HepG2 (cell line): Measurements from ENCODE around the gene KCNQ1OT1. TPM values are rescaled to one million over a fixed set of nuclear protein-coding genes. Genes with fewer than 3 reads are reported as not detected.

Experiments used
- ATAC-seq: fragments of 200-7000 bp; cut with Tn5 transposase; 3 replicates; pipeline ENCODE4 v1.9.1; 2020; ENCODE audit warnings: mild to moderate bottlenecking, moderate library complexity
- BruUV-seq: library from RNA; stranded (reverse); fragments of 400-500 nt; replicated peaks from 2 replicates; lab custom pipeline; 2021; lab: Mats Ljungman, UMichigan
- CTCF ChIA-PET: fragments of 300-600 bp; formaldehyde crosslinking; extraction: SDS; loops from one replicate; lab custom pipeline; 2021; ENCODE audit warnings: low total read pairs, inconsistent platforms, low intra/inter-chr PET ratio; lab: Yijun Ruan, JAX
- POLR2A ChIA-PET: fragments of 350-600 bp; sonication (Branson Sonifier 250); formaldehyde crosslinking; loops from one replicate; lab custom pipeline; 2020; ENCODE audit warnings: antibody characterized with exemption, inconsistent platforms; lab: Yijun Ruan, JAX
- DNase-seq: peaks from one replicate; pipeline ENCODE4 v3.0.0-alpha.2; 2015; ENCODE audit warnings: low spot score
- FAIRE-seq: peaks from 3 replicates; lab custom pipeline; 2011; peaks lifted over from hg19 to GRCh38; lab: Jason Lieb, UNC
- H2AFZ ChIP-seq: one replicate; pipeline ENCODE4 v1.6.1; 2011; ENCODE audit warnings: low read length, inconsistent platforms
- H3K27ac ChIP-seq: fragments of 300-600 bp; 3 replicates; pipeline ENCODE4 v1.8.0; 2011; ENCODE audit warnings: mixed run types, mild to moderate bottlenecking, mixed read lengths, low read length, inconsistent platforms; ENCODE audit not compliant: insufficient read depth; ENCODE audit errors: extremely low read length
- H3K27me3 ChIP-seq, 2 experiments: fragments of 200-600 bp in 1 of 2; 2 replicates in 1 of 2; 3 replicates in 1 of 2; pipeline versions ENCODE4 v1.6.0 to v1.8.0; 2011; ENCODE audit warnings: low read length in 2 of 2, mild to moderate bottlenecking in 2 of 2, moderate library complexity in 2 of 2, inconsistent platforms in 1 of 2; ENCODE audit not compliant: insufficient read depth in 2 of 2, control insufficient read depth in 1 of 2
- H3K36me3 ChIP-seq, 2 experiments: fragments of 200-600 bp in 1 of 2; replicated peaks in 1 of 2; 2 replicates in 1 of 2; 3 replicates in 1 of 2; pipeline versions ENCODE4 v1.5.1 to v1.8.0; 2011; ENCODE audit warnings: low read length in 2 of 2, inconsistent platforms in 1 of 2; ENCODE audit not compliant: insufficient read depth in 2 of 2, control insufficient read depth in 1 of 2
- H3K4me1 ChIP-seq: 2 replicates; pipeline ENCODE4 v1.5.1; 2012; ENCODE audit warnings: low read length, inconsistent platforms; ENCODE audit not compliant: insufficient read depth
- H3K4me2 ChIP-seq: 2 replicates; pipeline ENCODE4 v1.6.0; 2011; ENCODE audit warnings: low read depth, low read length, inconsistent platforms
- H3K4me3 ChIP-seq, 3 experiments: fragments of 200-600 bp in 1 of 3; sonication (generic), shearing (Covaris generic) in 1 of 3; replicated peaks in 1 of 3; 2 replicates each; pipeline ENCODE4 v1.5.1; 2011 to 2016; ENCODE audit warnings: low read length in 3 of 3, inconsistent platforms in 2 of 3, low read depth in 2 of 3, mild to moderate bottlenecking in 2 of 3, control low read depth in 1 of 3, mixed read lengths in 1 of 3; ENCODE audit not compliant: insufficient read depth in 1 of 3
- H3K79me2 ChIP-seq: one replicate; pipeline ENCODE4 v1.6.1; 2011; ENCODE audit warnings: low read length, inconsistent platforms; ENCODE audit not compliant: insufficient read depth
- H3K9ac ChIP-seq: 2 replicates; pipeline ENCODE4 v1.6.0; 2011; ENCODE audit warnings: mild to moderate bottlenecking, low read depth, low read length, inconsistent platforms; ENCODE audit not compliant: insufficient read depth
- H3K9me3 ChIP-seq: 2 replicates; pipeline ENCODE4 v1.5.1; 2012; ENCODE audit warnings: mild to moderate bottlenecking, low read length
- H4K20me1 ChIP-seq: 2 replicates; pipeline ENCODE4 v1.6.0; 2011; ENCODE audit warnings: inconsistent platforms, mild to moderate bottlenecking, low read length, moderate library complexity; ENCODE audit not compliant: insufficient read depth
- CERS6 ChIP-seq: sonication (generic); formaldehyde crosslinking; IDR thresholded peaks from 2 replicates; pipeline ENCODE4 v1.5.0; 2020; ENCODE audit warnings: missing genetic modification reagents
- CSRNP1 ChIP-seq: sonication (generic); formaldehyde crosslinking; IDR thresholded peaks from 2 replicates; pipeline ENCODE4 v1.8.1; 2023; ENCODE audit warnings: mild to moderate bottlenecking, missing genetic modification reagents
- GPN1 ChIP-seq: sonication (generic); formaldehyde crosslinking; IDR thresholded peaks from 2 replicates; pipeline ENCODE4 v1.5.1; 2020; ENCODE audit warnings: missing genetic modification reagents, borderline replicate concordance
- TBL1XR1 ChIP-seq: fragments of 150-350 bp; IDR thresholded peaks from 2 replicates; pipeline ENCODE4 v1.6.1; 2014; ENCODE audit warnings: borderline replicate concordance, low read length; ENCODE audit not compliant: partially characterized antibody
- TRIM24 ChIP-seq: sonication (generic); formaldehyde crosslinking; IDR thresholded peaks from 2 replicates; pipeline ENCODE4 v1.8.0; 2022; ENCODE audit warnings: mild to moderate bottlenecking, missing genetic modification reagents
- ZNF230 ChIP-seq: sonication (generic); formaldehyde crosslinking; IDR thresholded peaks from 2 replicates; pipeline ENCODE4 v1.4.0; 2020; ENCODE audit warnings: mild to moderate bottlenecking, missing genetic modification reagents
- ZNF337 ChIP-seq: sonication (generic); formaldehyde crosslinking; IDR thresholded peaks from 2 replicates; pipeline ENCODE4 v1.5.1; 2020; ENCODE audit warnings: missing genetic modification reagents, low read depth, mild to moderate bottlenecking, borderline replicate concordance
- ZNF432 ChIP-seq: sonication (generic); formaldehyde crosslinking; IDR thresholded peaks from 2 replicates; pipeline ENCODE4 v1.5.0; 2020; ENCODE audit warnings: missing genetic modification reagents, mild to moderate bottlenecking, borderline replicate concordance
- WGBS: methylation state at CpG from one replicate; pipeline ENCODE4 v1.1.6; 2017; ENCODE audit warnings: low lambda C conversion rate; 5-methylcytosine and 5-hydroxymethylcytosine counted together
- in situ Hi-C: cut with HindIII; loops from 2 replicates; pipeline ENCODE4 v1.10.0; 2017; ENCODE audit warnings: low pct_unique_long_range_greater_than_20kb; ENCODE audit not compliant: extremely low pct_ligation_motif_present
- intact Hi-C: fragments of 100-400 bp; cut with micrococcal nuclease; formaldehyde crosslinking; loops from one replicate; pipeline ENCODE4 v1.10.0; 2022; ENCODE audit not compliant: unreplicated experiment
- polyA plus RNA-seq, 8 experiments: library from polyadenylated mRNA; depleted of rRNA in 3 of 8; stranded (reverse) in 7 of 8; unstranded in 1 of 8; fragments of >200 nt; fragmentation: Illumina TruSeq in 4 of 8; extraction: Trizol in 4 of 8; gene quantifications; 2 replicates each; pipeline versions ENCODE4 v1.2.1 to v1.2.3, GENCODE V29; 2011 to 2016; ENCODE audit warnings: low read depth in 4 of 8, missing spikeins in 1 of 8, mixed read lengths in 1 of 8; ENCODE audit not compliant: insufficient read depth in 1 of 8
- total RNA-seq, 5 experiments: library from RNA; depleted of rRNA; stranded (reverse); fragments of >200 nt; fragmentation: Illumina TruSeq; extraction: Trizol; gene quantifications; 2 replicates each; pipeline ENCODE4 v1.2.3, GENCODE V29; 2016; ENCODE audit warnings: low read depth in 1 of 5

Gene KCNQ1OT1
- total and polyA plus RNA-seq, 2 of the 13 experiments (the other 11 are each of a cell fraction or from before 2014, with no cell fraction given), result 1.3 to 18.9 TPM

- TF ChIP-seq ZNF432 (CRISPR knock-in tag), result no peak
- no peak for TF ChIP-seq GPN1 (CRISPR knock-in tag)
- TF ChIP-seq TBL1XR1, result no peak
- no peak for TF ChIP-seq ZNF230 (CRISPR knock-in tag)
- no peak for TF ChIP-seq TRIM24
- TF ChIP-seq CSRNP1, result no peak
- no peak for TF ChIP-seq CERS6 (CRISPR knock-in tag)
- TF ChIP-seq, all 625 proteins: peak for 0
Observed at GRCh38 chr11:2592559-2593392, 107.0 kb downstream of the KCNQ1OT1 start (continued).

DNA sequence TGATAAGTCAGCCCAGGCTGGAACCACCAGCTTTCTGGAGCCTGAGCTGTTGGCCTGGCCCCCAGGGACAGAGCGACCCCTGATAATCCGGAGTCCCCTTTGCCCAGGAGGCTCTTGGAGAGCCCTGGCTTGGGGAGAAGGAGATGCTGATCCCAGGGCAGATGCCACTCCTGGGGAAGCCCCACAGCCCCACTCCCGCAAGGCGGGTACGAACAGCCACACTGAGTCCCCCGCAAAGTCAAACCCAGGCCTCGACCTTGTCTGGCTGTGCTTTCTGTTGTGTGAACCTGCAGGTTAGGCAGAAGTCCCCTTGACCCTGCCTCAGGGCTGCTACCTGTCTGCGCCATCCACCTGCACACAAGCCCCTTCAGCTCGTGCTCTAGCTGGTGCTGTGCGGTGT, 108.0 kb downstream of the KCNQ1OT1 start:
- Histone ChIP-seq H3K27ac (no peak overlapping the region), H3K4me1 (no peaks in the 10 kb centered on the region), H3K27me3 (peaks cover 15 to 78% of the 10 kb centered on the region in 2 experiments; a peak in 4 of 5 replicates), H2AFZ (no peak overlapping the region), H3K4me3 (no peak overlapping the region), H3K4me2 (no peak overlapping the region), H3K36me3 (no peaks in the 10 kb centered on the region), H3K9ac (no peak overlapping the region), H3K79me2 (no peaks in the 10 kb centered on the region), H3K9me3 (no peaks in the 10 kb centered on the region), H4K20me1 (peaks cover 6% of the 10 kb centered on the region; the same call in 1 of the 2 replicates)
- 58% methylated on average over 2 of the region's 10 CpGs for WGBS
- BruUV-seq, result no TSS peak
- POLR2A ChIA-PET, result no interaction called here
- TF ChIP-seq ZNF337 (CRISPR knock-in tag) (no peak), ZNF432 (CRISPR knock-in tag) (no peak)
- DNase-seq, result no peak
- intact Hi-C loops (no loop called here), in situ Hi-C loops (no loop called here)
- CTCF ChIA-PET, result no interaction called here
- FAIRE-seq, result no peak
- no peak for ATAC-seq
